ENCODE data around the gene SFR1. TPM values are rescaled to one million over a fixed set of nuclear protein-coding genes. Genes with fewer than 3 reads are reported as not detected.

The SFR1 gene
- total RNA-seq, 1 donor from 2014 or later: 5.5 TPM

DNA sequence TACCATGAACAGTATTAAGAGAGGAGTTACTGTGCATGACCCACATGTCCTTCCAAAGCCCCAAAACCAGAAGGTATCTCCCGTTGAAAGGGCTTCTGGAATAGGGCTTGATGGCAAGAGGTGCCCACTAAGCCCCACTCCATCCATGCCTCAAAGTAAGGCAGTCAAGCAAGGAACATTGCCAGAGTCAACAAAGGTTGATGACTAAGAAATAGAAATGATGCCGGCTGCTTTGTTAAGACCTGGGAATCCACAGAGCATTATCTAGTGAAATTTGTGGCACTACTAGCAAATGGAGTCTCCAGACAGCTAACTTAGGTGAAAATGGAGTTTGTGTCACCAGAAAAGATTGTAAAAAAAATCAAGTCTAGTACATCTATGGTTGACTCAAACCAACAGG lies 6.2 kb downstream of the SFR1 start:
- DNase-seq (no peak), ATAC-seq (no peak)
- TF ChIP-seq, protein P1, sequence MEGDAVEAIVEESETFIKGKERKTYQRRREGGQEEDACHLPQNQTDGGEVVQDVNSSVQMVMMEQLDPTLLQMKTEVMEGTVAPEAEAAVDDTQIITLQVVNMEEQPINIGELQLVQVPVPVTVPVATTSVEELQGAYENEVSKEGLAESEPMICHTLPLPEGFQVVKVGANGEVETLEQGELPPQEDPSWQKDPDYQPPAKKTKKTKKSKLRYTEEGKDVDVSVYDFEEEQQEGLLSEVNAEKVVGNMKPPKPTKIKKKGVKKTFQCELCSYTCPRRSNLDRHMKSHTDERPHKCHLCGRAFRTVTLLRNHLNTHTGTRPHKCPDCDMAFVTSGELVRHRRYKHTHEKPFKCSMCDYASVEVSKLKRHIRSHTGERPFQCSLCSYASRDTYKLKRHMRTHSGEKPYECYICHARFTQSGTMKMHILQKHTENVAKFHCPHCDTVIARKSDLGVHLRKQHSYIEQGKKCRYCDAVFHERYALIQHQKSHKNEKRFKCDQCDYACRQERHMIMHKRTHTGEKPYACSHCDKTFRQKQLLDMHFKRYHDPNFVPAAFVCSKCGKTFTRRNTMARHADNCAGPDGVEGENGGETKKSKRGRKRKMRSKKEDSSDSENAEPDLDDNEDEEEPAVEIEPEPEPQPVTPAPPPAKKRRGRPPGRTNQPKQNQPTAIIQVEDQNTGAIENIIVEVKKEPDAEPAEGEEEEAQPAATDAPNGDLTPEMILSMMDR (IDR thresholded peaks at IDR 0.05): no peak
- H3K36me3 ChIP-seq: no peaks in the 10 kb centered on the region
- no peak overlapping the region for H3K4me3 ChIP-seq
- H3K27ac ChIP-seq: no peak overlapping the region
- intact Hi-C loops (cut with DNase I): no loop called here
- peaks cover 5% of the 10 kb centered on the region for H3K4me1 ChIP-seq
- no peaks in the 10 kb centered on the region for H3K27me3 ChIP-seq
- no peaks in the 10 kb centered on the region for H3K9me3 ChIP-seq

DNA sequence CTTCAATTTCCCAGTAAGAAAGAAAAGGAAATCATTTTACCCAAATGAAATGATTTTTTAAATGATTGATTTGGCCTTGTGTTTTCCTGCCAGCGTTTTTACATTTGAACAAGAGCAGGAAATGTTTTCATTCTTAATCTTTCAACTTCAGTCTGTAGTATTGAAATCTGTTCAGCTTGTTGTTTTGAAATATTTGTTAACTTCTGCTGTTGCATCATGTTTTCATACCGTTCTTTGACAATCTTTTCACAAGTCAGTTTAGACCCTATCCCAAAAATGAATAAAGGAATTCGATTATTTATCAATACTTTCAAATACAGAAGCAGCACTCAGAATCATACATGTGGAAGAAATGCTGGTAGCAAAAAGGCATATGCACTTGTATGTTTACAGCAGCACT lies 8.1 kb downstream of the SFR1 start:
- no peak overlapping the region for H3K27ac ChIP-seq
- no peak for DNase-seq
- intact Hi-C loops (cut with DNase I): no loop called here
- no peak overlapping the region for H3K4me3 ChIP-seq
- ATAC-seq: no peak
- H3K4me1 ChIP-seq: peaks cover 5% of the 10 kb centered on the region
- no peaks in the 10 kb centered on the region for H3K27me3 ChIP-seq
- H3K36me3 ChIP-seq: no peaks in the 10 kb centered on the region
- TF ChIP-seq, protein P1 (IDR thresholded peaks at IDR 0.05): no peak
- no peaks in the 10 kb centered on the region for H3K9me3 ChIP-seq

DNA sequence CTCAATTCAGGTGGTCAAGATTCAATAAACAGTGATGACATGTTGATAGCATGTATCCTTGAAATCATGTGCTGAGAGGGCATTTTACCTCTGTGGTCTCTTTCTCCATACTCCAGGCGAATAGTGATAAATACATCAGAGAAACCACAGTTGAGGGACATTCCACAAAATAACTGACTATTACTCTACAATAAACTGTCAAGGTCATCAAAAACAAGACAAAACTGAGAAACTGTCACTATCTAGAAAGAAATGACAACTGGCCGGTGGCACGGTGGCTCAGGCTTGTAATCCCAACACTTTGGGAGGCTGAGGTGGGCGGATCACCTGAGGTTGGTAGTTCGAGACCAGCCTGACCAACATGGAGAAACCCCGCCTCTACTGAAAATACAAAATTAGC lies 16.2 kb downstream of the SFR1 start:
- H3K9me3 ChIP-seq: no peaks in the 10 kb centered on the region
- ATAC-seq (no peak), DNase-seq (no peak)
- H3K27ac ChIP-seq: no peak overlapping the region
- H3K4me3 ChIP-seq: no peak overlapping the region
- no peaks in the 10 kb centered on the region for H3K36me3 ChIP-seq
- intact Hi-C loops (cut with DNase I): no loop called here
- TF ChIP-seq, protein P1 (IDR thresholded peaks at IDR 0.05): no peak
- H3K27me3 ChIP-seq: no peaks in the 10 kb centered on the region
- H3K4me1 ChIP-seq: no peaks in the 10 kb centered on the region

DNA sequence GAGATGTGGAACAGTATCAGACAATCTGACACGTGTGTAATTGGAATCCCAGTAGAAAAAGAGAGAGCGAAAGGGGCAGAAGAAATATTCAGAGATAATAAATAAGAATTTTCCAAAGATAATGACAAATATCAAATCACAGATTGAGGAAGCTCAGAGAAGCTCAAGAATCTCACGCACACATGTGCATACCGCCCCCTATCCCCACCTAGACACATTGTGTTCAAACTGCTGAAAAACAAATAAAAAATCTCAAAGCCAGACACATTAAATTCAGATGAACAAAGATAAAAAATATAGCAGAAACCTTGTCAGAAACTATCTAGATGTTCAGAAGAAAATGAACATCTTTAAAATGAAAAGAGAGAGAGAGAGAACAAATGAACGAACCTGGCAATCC lies 17.2 kb downstream of the SFR1 start:
- Histone ChIP-seq H3K27me3 (no peaks in the 10 kb centered on the region), H3K9me3 (no peaks in the 10 kb centered on the region), H3K4me1 (no peaks in the 10 kb centered on the region), H3K27ac (no peak overlapping the region), H3K36me3 (no peaks in the 10 kb centered on the region), H3K4me3 (no peak overlapping the region)
- TF ChIP-seq, protein P1 (IDR thresholded peaks at IDR 0.05): peak; percentile 21
- no peak for DNase-seq
- ATAC-seq: no peak
- intact Hi-C loops (cut with DNase I): no loop called here

DNA sequence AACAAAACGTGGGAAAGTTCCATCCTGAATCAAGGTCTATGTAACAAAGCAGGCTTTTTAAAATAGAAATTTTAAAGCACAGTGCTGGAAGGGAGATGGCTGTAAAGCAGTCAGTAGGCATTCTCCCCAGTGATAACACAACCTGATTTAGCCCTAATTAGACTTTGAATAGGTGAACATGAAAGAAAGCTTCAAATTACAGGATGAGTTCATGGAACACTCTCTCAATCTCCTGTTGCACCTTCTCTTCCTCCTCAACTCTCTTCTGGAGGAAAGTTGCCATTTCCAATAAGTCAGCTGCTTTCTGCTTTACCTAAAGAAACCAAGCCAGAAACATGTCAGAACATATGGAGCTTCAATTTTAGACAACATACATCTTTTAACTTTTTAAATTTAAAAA lies 20.1 kb downstream of the SFR1 start:
- no peak for DNase-seq
- TF ChIP-seq, protein P1 (IDR thresholded peaks at IDR 0.05): no peak

DNA sequence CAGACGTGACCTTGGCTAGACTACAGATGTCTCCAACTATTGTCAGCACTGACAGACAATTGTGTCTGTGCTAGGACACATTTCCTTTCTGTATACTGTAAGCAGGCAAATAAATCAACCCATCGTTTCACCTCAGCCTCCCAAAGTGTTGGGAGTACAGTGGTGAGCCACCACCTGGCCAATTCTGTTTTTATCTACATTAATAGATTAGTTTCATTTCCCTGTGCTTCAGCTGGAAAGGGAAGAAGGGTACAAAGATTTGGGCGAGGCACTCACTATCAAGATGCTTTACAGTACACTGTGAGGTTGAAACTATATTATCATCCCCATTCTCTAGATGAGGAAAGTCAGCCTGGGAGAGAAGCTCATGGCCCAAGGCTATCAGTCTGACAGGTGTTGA lies 21.9 kb downstream of the SFR1 start:
- DNase-seq: no peak
- Histone ChIP-seq H3K4me1 (no peaks in the 10 kb centered on the region), H3K27me3 (no peaks in the 10 kb centered on the region), H3K4me3 (no peak overlapping the region), H3K36me3 (no peaks in the 10 kb centered on the region), H3K9me3 (no peaks in the 10 kb centered on the region), H3K27ac (no peak overlapping the region)
- no peak for ATAC-seq
- intact Hi-C loops (cut with DNase I): no loop called here
- TF ChIP-seq, protein P1 (IDR thresholded peaks at IDR 0.05): no peak

More for the DNA sequence above, 20.1 kb downstream of the SFR1 start:
- no peak overlapping the region for H3K4me3 ChIP-seq
- no peaks in the 10 kb centered on the region for H3K9me3 ChIP-seq
- H3K27ac ChIP-seq: no peak overlapping the region
- H3K36me3 ChIP-seq: no peaks in the 10 kb centered on the region
- ATAC-seq: no peak
- intact Hi-C loops (cut with DNase I): no loop called here
- H3K4me1 ChIP-seq: no peaks in the 10 kb centered on the region
- H3K27me3 ChIP-seq: no peaks in the 10 kb centered on the region

All from upper lobe of right lung (tissue), 1 donor.